Coronary artery (tissue), 2 donors: ENCODE results near the gene ESYT2.
A peak's percentile ranks its signal among the peaks of the same experiment; 100 is the strongest.

Source experiments
- DNase-seq: peaks from one replicate; pipeline ENCODE4 v3.0.0-alpha.2; 2017; ENCODE audit warnings: low spot score
- H3K27ac ChIP-seq, 2 donors: fragments of 200-600 bp; sonication (generic); one replicate each; pipeline ENCODE4 v1.5.1; 2016 to 2019
- H3K4me3 ChIP-seq: fragments of 200-600 bp; sonication (generic); 2 replicates; pipeline ENCODE4 v1.5.1; 2016; ENCODE audit warnings: mild to moderate bottlenecking, moderate library complexity
- TF ChIP-seq, protein P1 (sequence below): fragments of 200-600 bp; sonication (generic); IDR thresholded peaks from one replicate; pipeline ENCODE4 v1.5.1; 2019; ENCODE audit warnings: antibody characterized with exemption

The ESYT2 gene

DNA sequence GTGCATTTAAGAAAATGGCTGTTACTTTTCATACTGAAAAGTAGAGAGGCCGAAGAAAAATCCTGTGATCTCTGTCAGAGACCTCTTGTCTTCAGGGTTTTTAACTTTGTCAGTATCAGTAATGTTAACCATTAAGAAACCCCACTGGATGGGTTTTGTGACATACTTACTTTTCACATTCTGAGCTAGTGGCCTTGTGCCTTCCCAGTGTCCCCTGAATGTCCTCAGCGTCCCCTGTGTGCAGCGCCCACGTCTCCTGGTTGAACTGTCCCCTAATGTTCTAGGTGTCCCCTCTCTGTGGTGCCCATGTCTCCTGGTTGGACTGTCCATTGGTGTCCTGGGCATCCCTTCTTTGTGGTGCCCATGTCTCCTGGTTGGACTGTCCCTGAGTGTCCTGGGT is 36.7 kb upstream of the ESYT2 start:
- H3K27ac ChIP-seq = no peak overlapping the region
- DNase-seq = no peak
- TF ChIP-seq, protein P1, sequence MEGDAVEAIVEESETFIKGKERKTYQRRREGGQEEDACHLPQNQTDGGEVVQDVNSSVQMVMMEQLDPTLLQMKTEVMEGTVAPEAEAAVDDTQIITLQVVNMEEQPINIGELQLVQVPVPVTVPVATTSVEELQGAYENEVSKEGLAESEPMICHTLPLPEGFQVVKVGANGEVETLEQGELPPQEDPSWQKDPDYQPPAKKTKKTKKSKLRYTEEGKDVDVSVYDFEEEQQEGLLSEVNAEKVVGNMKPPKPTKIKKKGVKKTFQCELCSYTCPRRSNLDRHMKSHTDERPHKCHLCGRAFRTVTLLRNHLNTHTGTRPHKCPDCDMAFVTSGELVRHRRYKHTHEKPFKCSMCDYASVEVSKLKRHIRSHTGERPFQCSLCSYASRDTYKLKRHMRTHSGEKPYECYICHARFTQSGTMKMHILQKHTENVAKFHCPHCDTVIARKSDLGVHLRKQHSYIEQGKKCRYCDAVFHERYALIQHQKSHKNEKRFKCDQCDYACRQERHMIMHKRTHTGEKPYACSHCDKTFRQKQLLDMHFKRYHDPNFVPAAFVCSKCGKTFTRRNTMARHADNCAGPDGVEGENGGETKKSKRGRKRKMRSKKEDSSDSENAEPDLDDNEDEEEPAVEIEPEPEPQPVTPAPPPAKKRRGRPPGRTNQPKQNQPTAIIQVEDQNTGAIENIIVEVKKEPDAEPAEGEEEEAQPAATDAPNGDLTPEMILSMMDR = no peak

DNA sequence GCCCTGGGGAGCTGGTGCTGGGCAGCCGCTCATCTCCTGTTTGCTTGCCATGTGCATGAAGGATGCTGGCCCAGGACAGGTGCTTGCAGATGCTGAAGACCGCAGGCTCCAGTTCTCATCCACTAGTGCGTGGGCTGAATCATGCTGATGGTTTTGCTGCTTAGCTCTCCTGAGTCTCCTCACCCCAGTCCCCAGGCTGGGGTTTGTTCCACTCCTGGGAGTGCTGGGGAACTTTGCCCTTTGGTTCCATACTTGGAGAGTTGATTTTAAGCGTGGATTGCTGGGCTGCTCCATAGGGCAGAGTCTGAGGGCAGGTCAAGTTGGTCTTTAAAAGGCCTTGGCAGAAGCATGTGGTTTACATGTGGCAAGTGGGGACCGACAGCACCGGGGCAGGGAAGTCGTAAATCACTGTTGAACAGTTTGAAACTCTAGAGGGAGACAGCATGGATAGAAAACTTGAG is 36.2 kb upstream of the ESYT2 start:
- peak; percentile 69 for DNase-seq
- TF ChIP-seq, protein P1 = no peak
- Histone ChIP-seq H3K27ac (peak overlapping the region in 1 of 2 donors; percentile 86), H3K4me3 (no peak overlapping the region)

More for the DNA sequence above, 36.7 kb upstream of the ESYT2 start:
- H3K4me3 ChIP-seq = no peak overlapping the region

DNA sequence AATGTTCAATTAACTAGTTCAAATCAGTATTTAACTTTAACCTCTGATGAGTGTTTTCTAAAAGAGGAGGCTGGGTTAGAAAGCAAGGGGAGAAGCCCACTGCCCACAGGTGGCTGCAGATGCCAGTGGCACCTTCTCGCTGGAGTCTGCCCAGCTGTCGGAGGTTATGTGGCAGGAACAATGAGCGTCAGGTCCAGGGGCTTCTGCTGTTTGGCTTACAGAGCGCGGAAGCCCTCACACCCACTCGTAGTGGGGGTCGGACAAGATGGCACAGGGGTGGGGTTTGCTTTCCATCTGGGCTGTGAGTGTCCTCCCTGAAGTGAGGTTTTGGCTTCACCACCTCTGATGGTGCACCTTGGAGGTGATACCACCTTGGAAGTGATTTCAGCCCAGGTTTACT is 35.5 kb upstream of the ESYT2 start:
- no peak for DNase-seq
- Histone ChIP-seq H3K27ac (peak overlapping the region; percentile 78 to 86), H3K4me3 (no peak overlapping the region)
- TF ChIP-seq, protein P1 = no peak

DNA sequence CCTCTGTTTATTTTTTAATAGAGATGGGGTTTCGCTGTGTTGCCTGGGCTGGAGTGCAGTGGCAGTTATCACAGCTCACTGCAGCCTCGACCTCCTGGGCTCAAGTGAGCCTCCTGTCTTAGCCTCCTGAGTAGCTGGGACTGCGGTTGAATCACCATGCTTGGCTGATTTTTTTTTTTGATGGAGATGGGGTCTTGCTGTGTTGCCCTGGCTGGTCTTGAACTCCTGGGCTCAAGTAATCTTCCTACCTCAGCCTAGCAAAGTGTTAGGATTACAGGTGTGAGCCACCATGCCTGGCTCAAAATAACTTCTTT is 35.2 kb upstream of the ESYT2 start:
- TF ChIP-seq, protein P1 = no peak
- H3K4me3 ChIP-seq = peak overlapping the region; percentile 71
- DNase-seq = no peak
- H3K27ac ChIP-seq = peak overlapping the region; percentile 78 to 86

DNA sequence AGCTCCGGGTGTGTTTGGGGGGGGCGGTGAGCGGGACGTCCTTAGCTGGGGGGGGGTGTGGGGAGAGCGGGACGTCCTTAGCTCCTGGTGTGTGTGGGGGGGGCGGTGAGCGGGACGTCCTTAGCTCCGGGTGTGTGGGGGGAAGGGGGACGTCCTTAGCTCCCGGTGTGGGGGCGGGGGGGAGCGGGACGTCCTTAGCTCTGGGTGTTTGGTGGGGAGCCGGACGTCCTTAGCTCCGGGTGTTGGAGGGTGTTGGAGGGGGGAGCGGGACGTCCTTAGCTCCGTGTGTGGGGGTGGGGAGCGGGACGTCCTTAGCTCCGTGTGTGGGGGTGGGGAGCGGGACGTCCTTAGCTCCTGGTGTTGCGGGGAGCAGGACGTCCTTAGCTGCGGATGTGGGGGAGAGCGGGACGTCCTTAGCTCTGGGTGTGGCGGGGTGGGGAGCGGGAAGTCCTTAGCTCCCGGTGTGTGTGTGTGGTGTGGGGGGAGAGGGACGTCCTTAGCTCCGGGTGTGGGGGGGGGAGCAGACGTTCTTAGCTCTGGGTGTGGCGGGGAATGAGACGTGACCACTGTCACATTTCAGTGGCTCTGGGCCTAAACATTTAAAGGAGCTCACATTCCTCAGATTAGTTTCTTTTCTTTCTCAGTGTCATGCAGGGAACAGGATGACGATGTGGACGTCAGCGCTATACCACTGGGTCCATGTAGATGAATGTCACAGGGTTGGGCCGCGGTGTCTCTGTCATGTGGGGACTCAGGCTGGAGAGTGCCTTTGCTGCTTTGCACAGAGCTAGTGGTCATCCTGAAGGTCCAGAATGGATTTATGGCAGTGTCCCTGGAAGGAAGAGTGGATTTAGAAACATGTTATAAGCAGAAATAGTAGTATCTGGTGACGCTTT is 34.5 kb upstream of the ESYT2 start:
- Histone ChIP-seq H3K4me3 (peak overlapping the region; percentile 71), H3K27ac (peak overlapping the region; percentile 78 to 86)
- peak; percentile 85 for DNase-seq
- TF ChIP-seq, protein P1 = no peak

DNA sequence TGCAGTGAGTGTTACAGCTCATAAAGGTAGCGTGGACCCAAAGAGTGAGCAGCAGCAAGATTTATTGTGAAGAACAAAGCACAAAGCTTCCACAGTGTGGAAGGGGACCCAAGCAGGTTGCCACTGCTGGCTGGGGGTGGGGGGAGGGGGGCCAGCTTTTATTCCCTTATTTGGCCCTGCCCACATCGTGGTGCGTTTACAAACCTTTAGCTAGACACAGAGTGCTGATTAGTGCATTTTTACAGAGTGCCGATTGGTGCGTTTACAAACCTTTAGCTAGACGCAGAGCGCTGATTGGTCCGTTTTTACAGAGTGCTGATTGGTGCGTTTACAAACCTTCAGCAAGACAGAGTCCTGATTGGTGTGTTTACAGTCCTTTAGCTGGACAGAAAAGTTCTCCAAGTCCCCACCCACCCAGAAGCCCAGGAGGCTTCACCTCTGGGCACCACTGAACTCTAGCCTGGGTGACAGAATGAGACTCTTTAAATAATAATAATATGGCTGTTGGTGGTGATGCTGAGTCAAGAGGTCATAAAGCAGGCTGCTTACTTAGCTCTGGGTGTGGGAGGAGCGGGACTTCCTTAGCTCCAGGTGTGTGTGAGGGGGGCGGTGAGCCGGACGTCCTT is 33.8 kb upstream of the ESYT2 start:
- peak overlapping the region; percentile 71 for H3K4me3 ChIP-seq
- peak; percentile 72 for DNase-seq
- peak overlapping the region; percentile 78 to 86 for H3K27ac ChIP-seq

DNA sequence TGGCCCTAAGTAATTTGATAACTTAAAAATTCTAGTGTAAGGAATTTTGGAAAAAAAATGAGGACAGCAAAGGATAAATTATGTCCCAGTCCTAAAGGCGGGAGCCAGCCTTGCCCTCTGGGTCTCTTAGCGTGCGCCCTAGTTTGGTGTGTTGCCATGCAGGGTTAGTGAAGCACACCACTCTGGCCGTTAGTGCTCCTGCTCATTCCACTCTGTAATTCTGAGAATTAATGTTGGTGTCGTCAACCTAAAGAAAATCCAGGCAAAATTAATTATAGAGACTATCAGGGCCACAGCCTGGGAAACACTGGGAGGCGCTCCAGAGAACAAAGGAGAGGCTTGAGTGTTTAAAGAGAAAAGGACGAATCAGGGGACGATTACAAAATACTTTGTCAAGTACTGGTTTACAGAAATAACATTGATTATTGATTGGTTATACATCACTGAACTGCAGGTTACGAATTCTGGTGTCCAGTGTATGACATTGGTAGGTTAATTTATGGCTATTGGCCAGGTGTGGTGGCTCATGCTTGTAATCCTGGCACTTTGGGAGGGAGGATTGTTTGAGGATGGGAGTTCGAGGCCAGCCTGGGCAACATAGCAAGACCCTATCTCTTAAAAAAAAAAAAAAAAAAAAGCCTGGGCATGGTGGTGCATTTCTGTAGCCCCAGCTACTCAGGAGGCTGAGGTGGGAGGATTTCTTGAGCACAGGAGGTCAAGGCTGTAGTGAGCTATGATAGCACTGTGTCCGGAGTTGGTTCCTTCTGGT is 32.8 kb upstream of the ESYT2 start:
- no peak for DNase-seq
- Histone ChIP-seq H3K27ac (no peak overlapping the region), H3K4me3 (no peak overlapping the region)
- TF ChIP-seq, protein P1 = no peak
